NCI-H524 treated with DMSO at 0.1 percent for 48 hours (cell line): Measurements from ENCODE around the gene THOC6.

Source experiments
- DNase-seq: peaks from one replicate; lab custom pipeline; 2025; lab: John Stamatoyannopoulos, UW

The THOC6 gene

GRCh38 chr16:3023669-3024478, at the start of gene THOC6, which contains the start of gene HCFC1R1:
Gene THOC6 (plus strand): TSS chr16:3024035. CDS start chr16:3024327, 292 bp downstream.
Gene HCFC1R1 (minus strand): TSS chr16:3023942. CDS start chr16:3023941, 1 bp downstream.
- peak; percentile 82 for DNase-seq

- DNase-seq = no peak
These were observed 49.3 kb upstream of the THOC6 start for GRCh38 chr16:2974319-2975056.

GRCh38 chr16:2975161-2975795, 48.6 kb upstream of the THOC6 start:
- no peak for DNase-seq

DNA sequence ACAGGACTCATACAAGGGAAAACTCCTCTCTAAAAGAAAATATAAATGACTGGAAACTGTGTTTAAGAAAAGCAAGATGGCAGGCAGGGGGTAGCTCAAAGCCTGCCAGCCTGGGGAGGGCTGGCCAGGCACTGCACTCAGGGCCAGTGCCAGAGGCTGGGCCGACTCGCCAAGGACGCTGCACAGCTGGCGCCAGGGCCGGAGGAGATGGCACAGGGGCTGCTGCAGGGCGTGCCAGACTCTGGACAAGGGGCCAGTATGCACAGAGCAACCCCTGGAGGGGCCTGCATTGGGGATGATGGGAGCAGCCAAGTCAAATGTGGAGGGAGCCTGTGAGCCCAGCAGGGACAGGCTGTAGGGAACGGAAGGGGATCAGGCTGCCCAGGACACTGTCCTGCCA, 47.6 kb upstream of the THOC6 start:
- DNase-seq = no peak

GRCh38 chr16:2976673-2977072, 47.2 kb upstream of the THOC6 start:
- no peak for DNase-seq

DNA sequence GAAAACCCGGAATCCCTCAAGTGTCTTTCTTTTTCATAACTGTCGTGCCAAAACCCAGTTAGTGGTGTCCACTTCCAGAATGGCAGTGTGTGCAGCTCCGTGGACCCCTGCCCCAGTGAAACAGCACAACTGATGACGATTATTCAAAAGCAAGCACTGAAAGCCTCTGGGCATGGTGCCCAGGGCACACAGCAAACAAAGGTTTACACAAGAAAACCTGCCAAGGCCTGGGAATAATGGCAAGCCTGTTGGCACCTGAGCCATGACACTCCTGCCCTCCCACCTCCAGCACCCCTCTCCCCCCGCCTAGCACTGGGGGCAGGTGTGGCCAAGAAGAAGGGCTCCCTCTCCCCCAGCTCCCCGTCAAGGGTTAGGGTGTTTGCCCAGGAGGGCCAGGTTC, 46.4 kb upstream of the THOC6 start:
- DNase-seq = no peak

DNA sequence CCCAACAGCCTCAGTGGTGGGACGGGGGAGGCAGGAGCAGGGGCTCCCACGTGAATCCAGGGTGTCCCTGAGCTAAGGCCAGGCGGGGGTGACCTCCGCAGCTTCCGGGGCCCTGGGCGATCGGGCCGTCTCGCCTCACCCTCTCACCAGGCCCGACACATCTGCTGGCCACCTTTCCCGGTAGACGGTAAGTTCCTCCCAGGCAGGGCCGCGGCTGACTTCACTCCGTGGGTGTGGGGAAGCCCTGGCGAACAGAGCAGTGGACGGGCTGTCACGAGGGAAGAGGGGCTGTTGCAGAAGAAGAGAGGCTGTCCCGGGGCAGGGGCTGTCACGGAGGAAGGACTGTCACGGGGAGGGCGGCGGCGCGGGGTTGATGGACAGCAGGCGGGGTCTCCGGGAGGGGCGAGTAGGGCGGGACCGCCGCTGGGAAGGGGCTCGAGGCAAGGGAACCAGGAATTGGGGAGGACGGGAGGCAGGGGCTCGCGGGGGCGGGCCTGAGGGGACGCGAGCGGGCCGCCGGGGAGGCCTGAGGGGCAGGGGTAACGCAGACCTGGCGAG, 44.1 kb upstream of the THOC6 start:
- DNase-seq = no peak

DNA sequence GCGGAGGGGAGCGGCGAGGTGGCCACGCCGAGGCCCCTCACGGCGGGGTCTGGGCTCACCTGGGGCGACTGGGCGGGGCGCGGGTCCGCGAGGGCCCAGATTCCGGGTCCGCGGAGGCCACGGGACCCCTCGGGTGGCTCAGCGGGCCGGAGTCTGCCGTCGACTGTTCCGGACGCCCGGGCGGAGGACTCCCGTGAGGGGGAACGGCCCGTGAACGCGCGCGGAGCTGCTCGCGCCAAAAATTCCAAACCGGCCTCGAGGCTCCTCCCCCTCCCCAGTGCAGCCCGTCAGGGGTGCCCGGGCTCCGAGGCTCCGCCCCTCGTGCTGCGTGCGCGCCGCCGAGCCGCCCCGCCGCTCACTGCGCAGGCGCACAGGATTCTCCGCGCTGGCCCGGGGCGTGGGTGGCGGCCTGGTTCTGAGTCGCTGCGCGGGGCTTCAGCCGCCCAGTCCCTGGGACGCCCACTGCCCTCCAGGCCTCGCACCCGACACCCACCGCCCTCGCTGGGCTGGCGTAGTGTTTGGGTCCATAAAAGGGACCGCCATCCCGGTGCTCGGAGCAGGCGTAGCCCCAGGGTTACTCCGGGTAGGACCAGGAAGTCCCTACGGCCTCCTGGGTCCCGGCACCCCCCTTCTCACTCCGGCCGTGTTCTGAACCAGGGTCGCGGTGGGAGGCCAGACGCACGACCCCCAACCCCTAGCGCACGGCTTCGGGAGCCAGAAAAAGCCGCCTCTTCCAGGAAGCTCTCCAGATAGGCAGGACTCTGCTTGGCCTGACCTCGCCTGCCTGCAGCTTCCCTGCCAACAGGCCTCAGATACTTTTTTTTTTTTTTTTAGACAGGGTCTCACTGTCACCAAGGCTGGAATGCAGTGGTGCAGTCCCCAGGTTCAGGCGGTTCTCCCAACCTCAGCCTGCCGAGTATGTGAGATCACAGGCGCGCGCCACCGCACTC, 43.3 kb upstream of the THOC6 start, which contains the start of gene PKMYT1:
Gene PKMYT1, minus strand, starts transcription at position 220 of the 950 bp plus-strand sequence. CDS start 789 bp downstream, outside the sequence.
- DNase-seq = no peak

DNA sequence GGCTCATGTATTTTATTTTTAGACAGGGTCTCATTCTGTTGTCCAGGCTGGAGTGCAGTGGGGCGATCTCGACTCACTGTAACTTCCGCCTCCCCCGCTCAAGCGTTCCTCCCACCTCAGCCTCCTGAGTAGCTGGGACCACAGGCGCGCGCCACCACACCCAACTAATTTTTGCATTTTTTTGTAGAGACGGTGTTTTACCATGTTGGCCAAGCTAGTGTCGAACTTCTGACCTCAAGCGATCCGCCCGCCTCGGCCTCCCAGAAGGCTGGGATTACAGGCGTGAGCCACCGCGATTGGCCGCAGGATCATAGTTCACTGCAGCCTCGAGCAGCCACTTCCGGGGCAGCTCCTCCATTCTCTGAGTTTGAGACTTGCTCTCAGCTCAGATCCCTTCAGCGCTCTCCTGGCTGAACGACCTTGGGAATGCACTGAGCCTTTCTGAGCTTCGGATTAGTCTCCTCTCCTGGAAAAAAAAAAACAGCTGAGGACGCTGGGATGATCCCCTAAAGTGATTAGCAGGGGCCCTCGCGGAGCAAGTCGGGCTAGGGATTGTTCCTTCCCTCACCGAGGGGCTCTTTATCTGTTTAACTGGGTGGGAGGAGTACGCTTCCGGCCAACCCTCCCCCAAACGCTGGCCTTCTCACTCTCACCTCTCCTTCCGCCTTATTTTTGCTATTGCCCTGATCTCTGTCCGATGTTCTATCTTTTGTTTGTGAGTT, 42.5 kb upstream of the THOC6 start:
- no peak for DNase-seq

DNA sequence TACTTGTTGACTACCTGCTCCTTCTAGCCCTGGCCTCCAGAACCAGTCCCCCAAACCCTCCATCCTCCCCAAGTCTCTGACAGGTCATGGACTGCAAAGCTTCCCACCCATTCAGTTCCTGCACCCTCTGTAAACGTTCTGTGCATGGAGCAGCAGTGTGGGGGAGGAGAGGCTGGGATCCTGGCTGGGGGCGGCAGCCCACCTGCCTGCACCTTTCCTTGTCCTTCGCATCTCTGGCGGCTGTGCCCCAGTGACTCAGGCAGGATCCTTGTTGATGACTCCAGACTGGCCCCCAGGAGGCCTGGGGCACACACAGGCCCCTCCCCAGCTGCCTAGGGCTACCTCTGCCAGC, 42.0 kb upstream of the THOC6 start:
- DNase-seq = no peak

GRCh38 chr16:2982402-2982801, 41.4 kb upstream of the THOC6 start:
- DNase-seq = no peak

DNA sequence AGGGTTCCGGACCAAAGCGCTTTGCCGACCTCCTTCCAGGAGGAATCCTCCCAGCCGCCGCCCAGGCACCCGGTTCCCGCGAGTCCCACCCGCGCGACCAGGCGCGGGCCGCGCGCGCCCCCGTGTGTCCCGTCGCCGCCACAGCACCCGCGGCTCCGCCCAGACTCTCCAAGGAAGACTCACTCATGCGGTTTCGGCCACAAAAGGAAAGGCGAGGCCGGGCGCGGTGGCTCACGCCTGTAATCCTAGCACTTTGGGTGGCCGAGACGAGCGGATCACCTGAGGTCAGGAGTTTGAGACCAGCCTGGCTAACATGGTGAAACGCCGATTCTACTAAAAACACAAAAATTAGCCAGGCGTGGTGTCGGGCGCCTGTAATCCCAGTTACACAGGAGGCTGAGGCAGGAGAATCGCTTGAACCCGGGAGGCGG, 40.1 kb upstream of the THOC6 start:
- no peak for DNase-seq

DNA sequence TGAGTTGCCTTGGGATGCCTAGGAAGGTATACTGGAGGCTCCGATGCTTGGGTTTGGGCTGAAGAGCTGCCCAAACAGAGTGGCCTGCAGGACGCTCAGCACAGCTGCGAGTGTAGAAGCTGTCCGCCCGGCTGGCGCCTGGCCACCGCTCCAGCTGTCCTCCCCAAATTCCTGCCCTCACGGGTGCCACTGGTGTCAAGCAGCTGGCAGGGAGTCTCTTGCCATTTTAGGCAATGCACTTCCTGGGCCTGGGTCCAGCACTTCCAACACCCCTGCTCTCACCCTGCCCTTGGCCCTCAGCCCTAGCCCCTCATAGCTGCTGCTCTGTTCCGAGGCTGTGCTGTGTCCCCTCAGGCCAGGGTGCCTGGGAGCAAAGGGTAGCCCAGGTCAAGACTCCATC, 38.4 kb upstream of the THOC6 start:
- DNase-seq = no peak

- peak; percentile 93 for DNase-seq
These were observed 37.9 kb upstream of the THOC6 start for GRCh38 chr16:2985893-2986355.

DNA sequence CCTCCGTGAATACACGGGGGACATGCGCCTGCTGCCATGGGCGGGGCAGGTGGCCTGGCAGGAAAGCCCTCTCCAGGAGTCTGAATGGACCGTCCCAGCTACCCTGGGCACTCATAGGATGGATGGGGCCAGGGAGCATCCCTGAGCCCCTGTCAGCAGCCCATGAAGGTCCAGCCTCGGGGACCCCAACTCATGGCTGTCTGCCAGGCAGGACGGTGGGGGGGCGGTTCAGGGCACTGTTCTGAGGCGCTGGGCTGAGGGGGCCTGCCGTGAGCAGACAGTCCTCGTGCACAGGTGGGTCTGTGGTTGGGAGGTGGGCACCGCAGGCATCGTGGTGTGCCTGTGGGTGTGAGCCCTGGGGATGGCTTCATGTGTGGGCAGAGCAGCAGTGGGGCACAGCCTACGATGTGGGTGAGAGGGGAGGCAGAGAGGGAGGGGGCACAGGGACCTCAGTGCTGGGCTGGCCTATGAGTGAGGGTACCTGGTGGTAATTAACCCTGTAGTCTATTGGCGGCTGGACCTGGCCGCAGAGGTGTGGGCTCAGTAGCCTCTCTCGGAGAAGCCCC, 37.1 kb upstream of the THOC6 start:
- no peak for DNase-seq

DNA sequence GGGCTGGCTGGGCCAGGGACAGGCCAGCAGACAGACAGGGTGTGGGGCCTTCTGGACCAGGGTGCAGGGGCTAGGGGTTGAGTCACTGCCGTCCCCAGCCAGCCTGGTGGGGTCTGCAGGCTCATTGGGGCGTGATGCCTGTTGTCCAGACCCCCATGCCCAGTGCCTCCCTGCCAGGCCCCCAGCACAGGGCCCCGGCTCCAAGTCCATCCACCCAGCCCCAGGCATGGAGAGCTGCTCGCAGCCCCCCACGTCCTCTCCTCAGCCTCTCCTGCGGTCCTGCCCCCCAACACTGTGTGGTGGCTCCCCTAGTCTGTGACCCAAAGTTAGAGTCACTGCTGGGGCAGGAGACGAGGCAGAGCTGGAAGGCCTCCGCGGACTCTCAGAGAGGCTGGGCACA, 36.5 kb upstream of the THOC6 start:
- DNase-seq = no peak

- DNase-seq = peak; percentile 66
These were observed 36.0 kb upstream of the THOC6 start for GRCh38 chr16:2987833-2988232.

- no peak for DNase-seq
These were observed 35.2 kb upstream of the THOC6 start for GRCh38 chr16:2988590-2989099.

GRCh38 chr16:2990891-2991290, 32.9 kb upstream of the THOC6 start:
- DNase-seq = no peak
